HepG2 (cell line): ENCODE data around the gene AARS1. TPM values are rescaled to one million over a fixed set of nuclear protein-coding genes. Genes with fewer than 3 reads are reported as not detected.
A peak's percentile ranks its signal among the peaks of the same experiment; 100 is the strongest.

Source experiments
- GATAD1 ChIP-seq: IDR thresholded peaks from 2 replicates; pipeline ENCODE4 v1.6.1; 2016; ENCODE audit warnings: missing genetic modification reagents, missing compliant biosample characterization
- HOXD1 ChIP-seq: sonication (generic); formaldehyde crosslinking; IDR thresholded peaks from 2 replicates; pipeline ENCODE4 v1.5.0; 2020; ENCODE audit warnings: missing genetic modification reagents
- MED13 ChIP-seq: sonication (generic); formaldehyde crosslinking; IDR thresholded peaks from 2 replicates; pipeline ENCODE4 v1.5.0; 2020; ENCODE audit warnings: missing genetic modification reagents
- MLLT10 ChIP-seq: sonication (generic); formaldehyde crosslinking; IDR thresholded peaks from 2 replicates; pipeline ENCODE4 v1.4.0; 2020; ENCODE audit warnings: missing genetic modification reagents
- MYC ChIP-seq: sonication (generic); formaldehyde crosslinking; IDR thresholded peaks from 2 replicates; pipeline ENCODE4 v1.9.0; 2021; ENCODE audit warnings: missing genetic modification reagents, borderline replicate concordance
- RBM22 ChIP-seq: fragments of 200-400 bp; formaldehyde crosslinking; optimal IDR thresholded peaks from 2 replicates; pipeline ENCODE3; 2017; ENCODE audit warnings: mild to moderate bottlenecking, low read length, moderate library complexity
- RELA ChIP-seq: sonication (generic); formaldehyde crosslinking; IDR thresholded peaks from 2 replicates; pipeline ENCODE4 v1.4.0; 2020; ENCODE audit warnings: missing genetic modification reagents
- RFXANK ChIP-seq: IDR thresholded peaks from 2 replicates; pipeline ENCODE4 v1.6.1; 2016
- SALL2 ChIP-seq: sonication (generic); formaldehyde crosslinking; IDR thresholded peaks from 2 replicates; pipeline ENCODE4 v1.8.1; 2023; ENCODE audit warnings: mild to moderate bottlenecking, missing genetic modification reagents, inconsistent platforms
- SP4 ChIP-seq: sonication (generic); formaldehyde crosslinking; IDR thresholded peaks from 2 replicates; pipeline ENCODE4 v1.8.1; 2023; ENCODE audit warnings: mild to moderate bottlenecking, missing genetic modification reagents
- SRSF4 ChIP-seq: fragments of 200-400 bp; formaldehyde crosslinking; IDR thresholded peaks from one replicate; pipeline ENCODE4 v1.6.1; 2018; ENCODE audit warnings: mild to moderate bottlenecking, low read depth, low read length, moderate library complexity; ENCODE audit not compliant: poor library complexity, severe bottlenecking
- TBL1XR1 ChIP-seq: fragments of 150-350 bp; IDR thresholded peaks from 2 replicates; pipeline ENCODE4 v1.6.1; 2014; ENCODE audit warnings: borderline replicate concordance, low read length; ENCODE audit not compliant: partially characterized antibody
- TBX3 ChIP-seq: fragments of 450-650 bp; IDR thresholded peaks from 2 replicates; pipeline ENCODE4 v1.6.1; 2017; ENCODE audit warnings: antibody characterized with exemption, mild to moderate bottlenecking, inconsistent platforms, borderline replicate concordance
- ZNF251 ChIP-seq: sonication (generic); formaldehyde crosslinking; IDR thresholded peaks from 2 replicates; pipeline ENCODE4 v1.9.0; 2021; ENCODE audit warnings: mild to moderate bottlenecking, missing genetic modification reagents
- ZNF3 ChIP-seq: IDR thresholded peaks from 2 replicates; pipeline ENCODE4 v1.7.0; 2017; ENCODE audit warnings: inconsistent platforms
- ZNF7 ChIP-seq: IDR thresholded peaks from 2 replicates; pipeline ENCODE4 v1.6.1; 2016; ENCODE audit warnings: missing biosample characterization, missing genetic modification reagents
- ZNF766 ChIP-seq: sonication (generic); formaldehyde crosslinking; IDR thresholded peaks from 2 replicates; pipeline ENCODE4 v1.5.0; 2020; ENCODE audit warnings: missing genetic modification reagents, borderline replicate concordance
- ZNF83 ChIP-seq: sonication (generic); formaldehyde crosslinking; IDR thresholded peaks from 2 replicates; pipeline ENCODE4 v1.4.0; 2020; ENCODE audit warnings: missing genetic modification reagents, mild to moderate bottlenecking, borderline replicate concordance
- ZNF839 ChIP-seq: sonication (generic); formaldehyde crosslinking; IDR thresholded peaks from 2 replicates; pipeline ENCODE4 v1.4.0; 2020; ENCODE audit warnings: missing genetic modification reagents, mild to moderate bottlenecking, borderline replicate concordance
- ZNF891 ChIP-seq: sonication (generic); formaldehyde crosslinking; IDR thresholded peaks from 2 replicates; pipeline ENCODE4 v1.5.0; 2020; ENCODE audit warnings: mild to moderate bottlenecking, missing genetic modification reagents
- ZZZ3 ChIP-seq: sonication (generic); formaldehyde crosslinking; IDR thresholded peaks from 2 replicates; pipeline ENCODE4 v1.4.0; 2020; ENCODE audit warnings: missing genetic modification reagents, mild to moderate bottlenecking, borderline replicate concordance
- polyA plus RNA-seq, 8 experiments: library from polyadenylated mRNA; depleted of rRNA in 3 of 8; stranded (reverse) in 7 of 8; unstranded in 1 of 8; fragments of >200 nt; fragmentation: Illumina TruSeq in 4 of 8; extraction: Trizol in 4 of 8; gene quantifications; 2 replicates each; pipeline versions ENCODE4 v1.2.1 to v1.2.3, GENCODE V29; 2011 to 2016; ENCODE audit warnings: low read depth in 4 of 8, missing spikeins in 1 of 8, mixed read lengths in 1 of 8; ENCODE audit not compliant: insufficient read depth in 1 of 8
- total RNA-seq, 5 experiments: library from RNA; depleted of rRNA; stranded (reverse); fragments of >200 nt; fragmentation: Illumina TruSeq; extraction: Trizol; gene quantifications; 2 replicates each; pipeline ENCODE4 v1.2.3, GENCODE V29; 2016; ENCODE audit warnings: low read depth in 1 of 5
- TF ChIP-seq, protein P1 (sequence below): sonication (generic); formaldehyde crosslinking; IDR thresholded peaks from 2 replicates; pipeline ENCODE4 v1.8.0; 2022; ENCODE audit warnings: mild to moderate bottlenecking, missing genetic modification reagents; ENCODE audit not compliant: insufficient replicate concordance
- TF ChIP-seq, protein P2 (sequence below): sonication (generic); formaldehyde crosslinking; IDR thresholded peaks from 2 replicates; pipeline ENCODE4 v1.4.0; 2020; ENCODE audit warnings: missing genetic modification reagents
- TF ChIP-seq, protein P3 (sequence below): sonication (generic); formaldehyde crosslinking; IDR thresholded peaks from 2 replicates; pipeline ENCODE4 v1.4.0; 2020; ENCODE audit warnings: missing genetic modification reagents

AARS1 gene
- total and polyA plus RNA-seq, 2 of the 13 experiments (the other 11 are each of a cell fraction or from before 2014, with no cell fraction given) = 107 to 132 TPM

DNA sequence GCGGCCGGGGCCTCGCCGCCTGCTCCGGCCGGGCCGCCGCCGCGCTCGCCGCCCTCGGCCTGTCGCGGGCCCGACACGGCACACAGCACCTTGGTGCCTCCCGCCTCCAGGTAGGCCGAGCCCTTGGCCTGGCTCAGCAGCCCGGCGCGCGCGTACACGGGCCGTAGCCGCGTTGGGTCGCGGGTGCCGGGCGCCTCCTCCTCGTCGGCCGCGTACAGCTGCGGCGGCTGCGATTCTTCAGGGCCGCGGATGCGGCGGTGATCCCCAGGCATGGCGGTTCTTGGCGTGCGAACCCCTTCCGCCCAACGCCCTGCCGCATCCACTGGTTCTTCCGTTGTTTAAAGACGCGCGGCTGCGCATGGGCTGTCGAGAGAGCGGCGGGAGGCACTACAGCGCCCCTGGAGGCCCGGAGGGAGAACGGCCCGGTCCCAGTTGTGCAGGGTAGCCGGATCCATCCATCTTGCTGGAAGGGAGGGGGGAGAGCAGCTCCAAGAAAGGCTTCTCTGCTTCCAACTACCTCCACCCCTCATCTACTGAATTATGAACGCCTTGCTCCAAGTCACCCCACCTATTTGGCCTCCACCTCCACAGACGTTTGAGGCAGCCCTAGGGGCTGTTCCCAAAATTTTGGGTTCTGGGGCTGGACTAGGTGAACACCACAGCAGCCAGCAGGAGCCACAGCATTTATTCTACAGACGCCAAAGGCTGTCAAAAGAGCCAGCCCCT is 37.5 kb downstream of the AARS1 start, which contains the start of gene EXOSC6 (continued):
- no peak; the same call in none of the 2 replicates for TF ChIP-seq ZNF839 (CRISPR knock-in tag)
- peak; percentile 96 for TF ChIP-seq GATAD1
- TF ChIP-seq ZNF251 (CRISPR knock-in tag) = peak; percentile 93
- peak; percentile 84 for TF ChIP-seq HOXD1 (CRISPR knock-in tag)
- TF ChIP-seq ZNF766 (CRISPR knock-in tag) = no peak; the same call in 1 of the 2 replicates
- no peak; the same call in 1 of the 2 replicates for TF ChIP-seq ZNF3 (CRISPR knock-in tag)
- peak; percentile 88; the same call in 1 of the 2 replicates for TF ChIP-seq ZNF83
- TF ChIP-seq, protein P1, sequence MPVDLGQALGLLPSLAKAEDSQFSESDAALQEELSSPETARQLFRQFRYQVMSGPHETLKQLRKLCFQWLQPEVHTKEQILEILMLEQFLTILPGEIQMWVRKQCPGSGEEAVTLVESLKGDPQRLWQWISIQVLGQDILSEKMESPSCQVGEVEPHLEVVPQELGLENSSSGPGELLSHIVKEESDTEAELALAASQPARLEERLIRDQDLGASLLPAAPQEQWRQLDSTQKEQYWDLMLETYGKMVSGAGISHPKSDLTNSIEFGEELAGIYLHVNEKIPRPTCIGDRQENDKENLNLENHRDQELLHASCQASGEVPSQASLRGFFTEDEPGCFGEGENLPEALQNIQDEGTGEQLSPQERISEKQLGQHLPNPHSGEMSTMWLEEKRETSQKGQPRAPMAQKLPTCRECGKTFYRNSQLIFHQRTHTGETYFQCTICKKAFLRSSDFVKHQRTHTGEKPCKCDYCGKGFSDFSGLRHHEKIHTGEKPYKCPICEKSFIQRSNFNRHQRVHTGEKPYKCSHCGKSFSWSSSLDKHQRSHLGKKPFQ = no peak
- TF ChIP-seq RFXANK = peak; percentile 82
- peak; percentile 100 for TF ChIP-seq RBM22
- peak; percentile 72; the same call in 1 of the 2 replicates for TF ChIP-seq MED13
- peak; percentile 84 for TF ChIP-seq SP4
- peak; percentile 81; the same call in 1 of the 2 replicates for TF ChIP-seq RELA
- TF ChIP-seq TBX3 = peak; percentile 48; the same call in 1 of the 2 replicates
- TF ChIP-seq ZNF7 = peak; percentile 41; the same call in 1 of the 2 replicates
- TF ChIP-seq, protein P2, sequence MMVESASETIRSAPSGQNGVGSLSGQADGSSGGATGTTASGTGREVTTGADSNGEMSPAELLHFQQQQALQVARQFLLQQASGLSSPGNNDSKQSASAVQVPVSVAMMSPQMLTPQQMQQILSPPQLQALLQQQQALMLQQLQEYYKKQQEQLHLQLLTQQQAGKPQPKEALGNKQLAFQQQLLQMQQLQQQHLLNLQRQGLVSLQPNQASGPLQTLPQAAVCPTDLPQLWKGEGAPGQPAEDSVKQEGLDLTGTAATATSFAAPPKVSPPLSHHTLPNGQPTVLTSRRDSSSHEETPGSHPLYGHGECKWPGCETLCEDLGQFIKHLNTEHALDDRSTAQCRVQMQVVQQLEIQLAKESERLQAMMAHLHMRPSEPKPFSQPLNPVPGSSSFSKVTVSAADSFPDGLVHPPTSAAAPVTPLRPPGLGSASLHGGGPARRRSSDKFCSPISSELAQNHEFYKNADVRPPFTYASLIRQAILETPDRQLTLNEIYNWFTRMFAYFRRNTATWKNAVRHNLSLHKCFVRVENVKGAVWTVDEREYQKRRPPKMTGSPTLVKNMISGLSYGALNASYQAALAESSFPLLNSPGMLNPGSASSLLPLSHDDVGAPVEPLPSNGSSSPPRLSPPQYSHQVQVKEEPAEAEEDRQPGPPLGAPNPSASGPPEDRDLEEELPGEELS (CRISPR knock-in tag) = peak; percentile 63
- peak; percentile 52; the same call in 1 of the 2 replicates for TF ChIP-seq SALL2
- TF ChIP-seq MYC (CRISPR knock-in tag) = peak; percentile 93
- no peak for TF ChIP-seq TBL1XR1
- TF ChIP-seq MLLT10 (CRISPR knock-in tag) = no peak
- TF ChIP-seq ZNF891 (CRISPR knock-in tag) = peak; percentile 98
- TF ChIP-seq, protein P3, sequence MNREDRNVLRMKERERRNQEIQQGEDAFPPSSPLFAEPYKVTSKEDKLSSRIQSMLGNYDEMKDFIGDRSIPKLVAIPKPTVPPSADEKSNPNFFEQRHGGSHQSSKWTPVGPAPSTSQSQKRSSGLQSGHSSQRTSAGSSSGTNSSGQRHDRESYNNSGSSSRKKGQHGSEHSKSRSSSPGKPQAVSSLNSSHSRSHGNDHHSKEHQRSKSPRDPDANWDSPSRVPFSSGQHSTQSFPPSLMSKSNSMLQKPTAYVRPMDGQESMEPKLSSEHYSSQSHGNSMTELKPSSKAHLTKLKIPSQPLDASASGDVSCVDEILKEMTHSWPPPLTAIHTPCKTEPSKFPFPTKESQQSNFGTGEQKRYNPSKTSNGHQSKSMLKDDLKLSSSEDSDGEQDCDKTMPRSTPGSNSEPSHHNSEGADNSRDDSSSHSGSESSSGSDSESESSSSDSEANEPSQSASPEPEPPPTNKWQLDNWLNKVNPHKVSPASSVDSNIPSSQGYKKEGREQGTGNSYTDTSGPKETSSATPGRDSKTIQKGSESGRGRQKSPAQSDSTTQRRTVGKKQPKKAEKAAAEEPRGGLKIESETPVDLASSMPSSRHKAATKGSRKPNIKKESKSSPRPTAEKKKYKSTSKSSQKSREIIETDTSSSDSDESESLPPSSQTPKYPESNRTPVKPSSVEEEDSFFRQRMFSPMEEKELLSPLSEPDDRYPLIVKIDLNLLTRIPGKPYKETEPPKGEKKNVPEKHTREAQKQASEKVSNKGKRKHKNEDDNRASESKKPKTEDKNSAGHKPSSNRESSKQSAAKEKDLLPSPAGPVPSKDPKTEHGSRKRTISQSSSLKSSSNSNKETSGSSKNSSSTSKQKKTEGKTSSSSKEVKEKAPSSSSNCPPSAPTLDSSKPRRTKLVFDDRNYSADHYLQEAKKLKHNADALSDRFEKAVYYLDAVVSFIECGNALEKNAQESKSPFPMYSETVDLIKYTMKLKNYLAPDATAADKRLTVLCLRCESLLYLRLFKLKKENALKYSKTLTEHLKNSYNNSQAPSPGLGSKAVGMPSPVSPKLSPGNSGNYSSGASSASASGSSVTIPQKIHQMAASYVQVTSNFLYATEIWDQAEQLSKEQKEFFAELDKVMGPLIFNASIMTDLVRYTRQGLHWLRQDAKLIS (CRISPR knock-in tag) = peak; percentile 84; the same call in 1 of the 2 replicates
- TF ChIP-seq SRSF4 = peak; percentile 79
- peak; percentile 97 for TF ChIP-seq ZZZ3 (CRISPR knock-in tag)
